Endothelial cell of hepatic sinusoid (primary cell): ENCODE results near the gene FANCE.
"Not testable (repeated sequence)": the region's sequence is repeated elsewhere in the genome, so short reads cannot be mapped to it uniquely, and the experiment has no call there.

Source experiments
- in situ Hi-C: cut with HindIII; loops from 2 replicates; pipeline ENCODE4 v1.10.0; 2017; ENCODE audit warnings: low sequenced_read_pairs

The FANCE gene

DNA sequence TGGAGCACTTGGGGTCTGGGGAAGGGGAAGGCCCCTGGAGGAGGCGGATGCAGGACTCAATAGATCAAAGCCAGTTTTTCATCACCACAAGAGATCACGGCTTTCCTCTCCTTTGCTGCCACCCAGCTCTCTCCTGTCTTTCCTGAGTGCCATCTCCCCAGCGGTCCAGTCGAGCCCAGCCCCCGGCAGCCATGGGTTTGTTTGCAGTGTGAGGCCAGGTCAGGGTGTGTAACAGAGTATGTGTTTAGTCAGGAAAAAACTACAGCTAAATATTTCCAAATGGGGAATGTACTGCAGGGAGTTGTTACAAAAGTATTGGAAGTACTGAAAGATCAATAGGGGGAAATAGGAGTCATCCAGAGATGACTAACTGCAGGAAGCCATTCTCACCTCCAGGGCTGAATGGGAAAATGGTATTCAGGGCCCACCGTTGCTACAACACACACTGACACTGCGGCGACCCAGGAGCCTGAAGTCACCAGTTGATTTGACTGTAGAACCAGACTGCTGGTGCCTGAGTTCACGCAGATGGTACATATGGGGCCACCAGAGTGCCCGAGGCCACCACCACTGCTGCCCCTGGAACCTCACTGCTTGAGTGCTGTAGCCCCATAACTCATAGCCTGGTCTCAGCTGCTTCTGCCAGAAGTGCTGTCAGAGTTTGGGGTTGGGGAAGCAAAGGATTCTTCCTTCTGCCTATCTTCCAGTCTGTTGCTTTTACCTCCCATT lies 23.6 kb upstream of the FANCE start:
- in situ Hi-C loops: loop anchor here (10.0 kb wide), 1 partner anchor 84 kb away; the partner anchor contains the start of gene PPARD

DNA sequence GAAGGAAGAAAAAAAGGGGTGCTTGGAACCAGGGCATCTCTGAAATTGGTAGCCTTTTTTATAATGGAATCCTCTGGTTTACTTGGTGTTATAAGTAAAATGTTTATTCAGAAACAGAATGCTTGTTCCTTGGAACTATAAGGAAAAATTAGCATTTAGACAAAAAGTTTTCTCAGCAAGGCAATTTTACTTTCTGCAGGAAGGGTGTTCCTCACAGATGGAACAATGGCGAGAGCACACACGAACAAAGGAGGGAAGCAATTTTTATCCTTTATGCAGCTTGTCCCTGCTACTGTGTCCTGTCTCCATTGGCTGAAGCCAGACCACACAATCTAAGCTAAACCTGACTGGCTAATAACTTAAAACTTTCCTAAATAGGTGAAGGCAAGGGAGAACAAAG lies 22.7 kb upstream of the FANCE start:
- in situ Hi-C loops: loop anchor here (10.0 kb wide), 1 partner anchor 85 kb away; the partner anchor contains the start of gene PPARD

DNA sequence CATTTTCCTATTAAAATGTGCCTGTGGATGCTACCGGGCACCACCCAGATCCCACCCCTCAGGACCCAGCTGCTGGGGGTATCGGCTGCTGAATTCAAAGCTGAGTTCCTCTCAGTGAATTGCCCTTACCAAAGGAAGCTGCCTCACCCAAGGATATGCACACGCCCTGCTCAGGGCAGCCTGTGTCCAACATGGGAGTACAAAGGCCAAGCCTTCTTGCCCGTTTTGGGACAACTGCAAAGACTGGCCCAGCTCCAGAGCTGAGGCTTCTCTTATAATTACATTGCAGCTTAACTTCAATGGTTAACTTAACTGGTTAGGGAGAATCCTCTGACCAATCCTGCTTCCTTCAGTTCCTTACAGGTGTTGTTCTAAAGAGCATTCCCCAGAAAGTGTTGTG lies 19.8 kb upstream of the FANCE start:
- in situ Hi-C loops: no loop called here

DNA sequence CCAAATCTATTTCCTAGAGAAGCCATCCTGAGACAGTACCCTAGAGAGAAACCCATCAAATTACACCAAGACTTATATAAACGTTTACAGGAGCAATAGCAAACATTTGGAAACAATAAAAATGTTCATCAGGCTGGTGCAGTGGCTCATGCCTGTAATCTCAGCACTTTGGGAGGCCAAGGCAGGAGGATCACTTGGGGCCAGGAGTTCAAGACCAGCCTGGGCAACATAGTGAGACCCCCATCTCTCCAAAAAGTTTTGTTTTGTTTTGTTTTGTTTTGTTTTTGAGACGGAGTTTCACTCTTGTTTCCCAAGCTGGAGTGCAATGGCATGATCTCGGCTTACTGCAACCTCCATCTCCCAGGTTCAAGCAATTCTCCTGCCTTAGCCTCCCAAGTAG lies 19.4 kb upstream of the FANCE start:
- in situ Hi-C loops: not testable (repeated sequence)

DNA sequence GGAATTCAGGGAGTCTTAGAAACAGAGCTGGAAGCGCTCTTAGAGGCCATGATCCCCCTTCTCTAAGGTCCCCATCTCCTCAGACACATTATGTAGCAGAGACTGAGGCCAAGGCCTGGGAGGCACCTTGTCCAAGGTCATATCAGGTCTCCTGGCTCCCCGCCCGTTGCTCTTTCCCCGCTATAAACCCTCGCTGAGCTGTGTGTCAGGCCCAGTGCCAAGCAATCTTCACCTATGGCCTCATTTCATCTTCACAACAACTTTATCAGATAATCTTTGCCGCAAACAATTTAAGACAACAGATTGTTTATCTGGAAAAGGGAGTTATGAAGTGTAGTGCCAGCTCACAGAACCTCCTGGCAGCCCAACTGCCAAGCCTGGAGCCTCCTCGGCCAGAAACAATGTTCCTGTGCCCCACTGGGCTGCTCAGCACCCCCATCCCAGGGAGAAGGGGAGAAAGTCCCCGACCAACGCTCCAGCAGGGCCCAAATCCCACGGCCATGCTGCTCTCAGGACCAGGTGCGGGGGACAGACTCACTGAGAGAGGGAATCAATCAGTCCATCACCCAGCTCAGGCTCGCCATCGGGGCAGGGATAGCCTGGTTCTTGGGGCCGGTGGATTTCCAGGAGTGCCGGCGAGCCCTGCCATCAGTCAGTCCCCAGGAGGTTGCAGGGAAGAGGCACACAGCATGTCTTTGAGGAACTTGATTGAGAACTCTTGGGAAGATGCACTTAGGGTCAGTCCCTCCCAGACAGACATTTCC lies 16.9 kb upstream of the FANCE start:
- in situ Hi-C loops: no loop called here

DNA sequence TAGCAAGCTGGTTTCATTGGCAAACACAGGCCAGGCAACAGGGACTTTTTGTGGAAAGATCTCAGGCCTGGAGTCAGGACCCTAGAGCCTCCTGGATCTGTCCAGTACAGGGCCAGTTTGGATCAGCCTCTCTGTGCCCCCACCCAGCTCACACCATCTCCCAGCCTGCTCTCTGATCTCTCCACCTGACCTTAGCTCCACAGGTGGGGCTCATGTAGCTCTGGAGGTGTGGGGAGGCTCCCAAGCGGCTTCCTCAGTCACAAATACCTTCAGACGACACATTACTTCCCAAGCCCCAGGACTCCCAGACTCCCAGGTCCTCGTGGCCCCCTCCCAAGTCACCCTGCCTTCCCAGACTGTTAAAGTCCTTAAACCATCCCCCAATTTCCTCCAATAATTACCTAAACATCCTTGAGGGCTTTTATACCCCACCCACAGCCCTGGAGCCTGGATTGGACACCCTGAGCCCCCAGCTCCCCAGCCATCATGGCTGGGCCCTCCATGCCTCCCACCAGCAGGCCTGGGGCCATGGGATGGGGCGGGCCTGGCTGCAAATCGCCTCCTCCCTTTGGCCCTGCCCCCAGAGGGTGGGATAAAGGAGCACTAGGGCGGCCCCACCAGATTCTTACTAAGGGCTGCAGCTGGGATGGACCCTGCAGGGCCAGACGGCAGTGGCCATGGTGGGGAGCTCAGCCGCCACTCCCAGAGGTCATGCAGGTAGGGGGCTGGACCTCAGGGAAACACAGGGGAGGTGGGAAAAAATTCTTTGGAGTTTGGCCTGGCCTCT lies 15.9 kb upstream of the FANCE start:
- in situ Hi-C loops: no loop called here

DNA sequence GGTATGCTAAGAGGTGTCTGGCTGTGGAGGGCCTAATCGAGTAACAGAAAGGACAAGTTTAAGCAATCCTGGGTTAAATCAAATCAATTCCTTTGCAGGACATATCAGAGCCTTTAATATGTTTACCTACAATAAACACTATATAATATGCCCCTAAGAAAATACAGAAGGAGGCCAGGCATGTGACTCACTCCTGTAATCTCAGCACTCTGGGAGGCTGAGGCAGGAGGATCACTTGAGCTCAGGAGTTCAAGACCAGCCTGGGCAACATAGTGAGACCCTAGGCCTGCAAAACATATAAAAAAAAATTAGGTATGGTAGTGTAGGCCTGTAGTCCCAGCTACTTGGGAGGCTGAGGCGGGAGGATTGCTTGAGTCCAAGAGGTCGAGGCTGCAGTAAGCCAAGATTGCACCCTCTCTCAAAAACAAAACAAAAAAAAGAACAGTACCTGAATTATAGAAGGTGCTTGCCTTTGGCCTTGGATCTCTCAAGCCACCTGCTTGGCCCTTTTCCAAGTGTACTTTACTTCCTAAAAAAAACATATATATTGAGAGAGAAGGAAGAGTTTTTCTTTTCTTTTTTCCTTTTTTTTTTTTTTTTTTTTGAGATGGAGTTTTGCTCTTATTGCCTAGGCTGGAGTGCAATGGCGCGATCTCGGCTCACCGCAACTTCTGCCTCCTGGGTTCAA lies 13.6 kb upstream of the FANCE start:
- in situ Hi-C loops: not testable (repeated sequence)

DNA sequence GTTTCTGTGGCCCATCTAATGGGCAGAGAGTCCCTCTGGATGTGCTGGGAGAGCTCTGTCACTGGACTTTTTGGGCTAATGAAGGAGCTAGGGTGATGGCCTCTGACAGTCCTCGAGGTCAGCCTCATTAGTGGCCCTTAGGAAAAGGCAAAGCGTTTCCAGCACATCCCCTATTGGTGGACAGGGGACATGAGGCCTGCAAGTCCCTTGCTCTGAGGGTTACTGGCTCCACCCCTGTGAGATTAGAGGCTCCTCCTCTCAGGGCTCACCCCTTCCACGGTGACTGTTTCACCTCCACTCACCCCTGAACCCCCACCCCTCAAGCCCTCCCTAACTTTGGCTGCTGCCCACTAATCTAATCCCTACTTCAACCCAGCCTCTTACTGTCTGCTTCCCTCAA lies 12.8 kb upstream of the FANCE start:
- in situ Hi-C loops: no loop called here

DNA sequence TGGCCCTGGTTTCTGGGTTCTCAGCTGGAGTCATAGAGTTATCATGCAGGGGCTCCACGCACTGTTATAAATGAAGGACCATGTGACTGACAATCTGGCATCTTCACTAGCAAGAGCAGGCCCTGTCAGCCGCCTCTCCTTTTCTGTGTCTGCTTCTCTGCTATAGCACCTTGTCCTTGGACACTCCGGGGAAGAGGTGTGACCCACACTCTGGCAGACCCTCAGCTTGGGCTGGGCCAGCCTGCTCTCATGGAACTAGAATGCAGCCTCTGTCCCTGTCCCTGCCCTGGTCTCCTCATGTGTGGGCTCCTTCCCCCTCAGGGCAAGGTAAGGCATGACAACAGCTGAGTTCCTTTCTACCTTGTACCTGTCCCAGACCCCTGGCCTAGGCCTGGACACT lies 10.9 kb upstream of the FANCE start:
- in situ Hi-C loops: loop anchor here (5.0 kb wide), 1 partner anchor 164 kb away; no protein-coding TSS in a partner anchor

DNA sequence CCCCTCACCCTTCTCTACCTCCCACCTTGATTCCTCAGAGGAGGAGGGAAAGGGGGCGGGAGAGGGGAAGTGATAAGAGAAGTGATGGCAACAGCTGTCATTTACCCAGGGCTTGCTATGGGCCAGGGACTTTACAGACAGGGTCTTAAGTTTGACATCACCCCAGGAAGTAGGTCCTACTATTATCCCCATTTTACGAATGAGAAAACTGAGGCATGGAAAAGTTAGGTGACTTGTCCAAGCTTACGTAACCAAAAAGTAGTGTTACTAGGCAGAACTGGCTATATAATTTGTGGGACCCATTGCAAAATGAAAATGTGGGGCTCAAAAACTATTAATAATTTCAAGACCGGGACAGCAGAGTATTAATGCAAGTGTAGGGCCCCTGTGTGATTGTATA lies 10.5 kb upstream of the FANCE start:
- in situ Hi-C loops: loop anchor here (5.0 kb wide), 1 partner anchor 164 kb away; no protein-coding TSS in a partner anchor

DNA sequence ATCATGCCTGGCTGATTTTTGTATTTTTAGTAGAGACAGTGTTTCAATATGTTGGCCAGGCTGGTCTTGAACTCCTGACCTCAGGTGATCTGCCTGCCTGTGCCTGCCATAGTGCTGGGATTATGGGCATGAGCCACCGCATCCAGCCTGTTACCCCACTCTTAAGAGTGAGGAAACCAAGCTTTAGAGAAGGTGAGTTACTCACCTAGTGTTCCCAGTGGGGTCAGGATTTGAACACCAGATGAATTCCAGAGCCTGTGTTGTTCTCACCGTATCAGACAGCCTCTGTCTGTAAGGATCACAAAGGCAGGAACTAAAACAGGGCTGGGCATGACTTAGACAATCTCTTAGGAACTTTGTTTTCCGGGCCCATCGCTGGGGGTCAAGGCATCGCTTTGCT lies 9.4 kb upstream of the FANCE start:
- in situ Hi-C loops: loop anchor here (5.0 kb wide), 1 partner anchor 165 kb away; no protein-coding TSS in a partner anchor

DNA sequence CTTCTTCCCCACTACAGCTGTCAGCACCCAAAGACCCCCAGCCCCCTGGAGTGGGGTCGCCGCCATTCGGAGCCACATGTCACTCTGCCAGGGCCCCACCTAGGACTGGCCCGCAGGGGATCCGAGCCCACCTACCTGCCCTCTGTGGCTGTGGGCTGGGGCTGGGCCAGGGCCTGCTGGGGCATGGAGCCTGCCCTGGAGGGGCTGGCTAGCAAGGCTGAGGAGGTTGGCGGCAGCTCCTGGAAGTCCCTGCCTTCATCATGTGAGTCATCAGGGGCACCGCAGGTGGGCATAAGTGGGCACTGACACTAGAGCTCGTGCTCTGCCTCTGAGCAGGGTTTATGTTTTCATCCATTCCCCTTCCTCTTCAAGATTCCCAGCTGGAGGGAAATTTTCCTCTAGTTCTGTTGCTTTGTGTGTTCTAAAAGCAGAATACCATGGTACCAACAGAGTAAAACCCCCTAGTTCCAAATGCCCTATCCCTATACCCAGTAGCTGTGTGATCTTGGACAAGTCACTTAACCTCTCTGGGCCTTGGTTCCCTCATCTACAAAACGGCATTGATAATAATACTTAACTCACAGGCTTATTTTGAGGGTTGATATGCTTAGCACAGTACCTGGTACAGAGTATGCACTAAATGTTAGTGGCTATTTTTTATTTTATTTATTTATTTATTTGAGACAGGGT lies 8.7 kb upstream of the FANCE start:
- in situ Hi-C loops: loop anchor here (5.0 kb wide), 1 partner anchor 166 kb away; no protein-coding TSS in a partner anchor

DNA sequence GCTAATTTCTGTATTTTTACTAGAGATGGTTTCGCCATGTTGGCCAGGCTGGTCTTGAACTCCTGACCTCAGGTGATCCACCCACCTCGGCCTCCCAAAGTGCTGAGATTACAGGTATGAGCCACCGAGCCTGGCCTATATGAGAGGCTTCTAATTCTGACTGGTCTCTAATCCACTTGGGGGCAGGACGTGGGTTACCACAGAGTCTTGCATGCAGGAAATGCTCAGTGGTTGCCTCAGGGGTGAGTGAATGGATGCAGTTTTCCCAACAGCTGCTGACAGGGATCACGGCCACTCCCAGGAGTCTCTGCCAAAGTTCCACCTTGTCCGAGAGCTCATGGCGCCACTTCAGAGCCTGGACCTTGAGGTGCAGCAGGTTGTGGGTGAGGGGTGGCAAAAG lies 6.4 kb upstream of the FANCE start:
- in situ Hi-C loops: no loop called here

DNA sequence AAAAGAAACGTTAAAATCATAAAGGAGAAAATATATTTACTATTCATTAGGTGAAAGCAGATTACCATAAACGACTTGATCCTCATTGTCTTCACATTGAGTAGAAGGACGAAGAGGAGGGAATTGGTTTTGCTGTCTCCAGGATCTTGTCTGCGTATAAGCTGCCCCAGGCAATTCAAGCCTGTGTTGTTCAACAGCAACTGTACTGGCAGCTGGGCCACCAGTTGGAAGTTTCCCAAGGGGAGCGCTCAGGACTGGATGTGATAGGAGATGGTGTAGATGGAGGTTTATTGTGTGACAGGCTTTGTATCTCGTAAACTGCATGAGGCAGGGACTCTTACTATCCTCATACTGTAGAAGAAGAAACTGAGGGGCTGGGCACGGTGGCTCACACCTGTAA lies 3.9 kb upstream of the FANCE start:
- in situ Hi-C loops: no loop called here

DNA sequence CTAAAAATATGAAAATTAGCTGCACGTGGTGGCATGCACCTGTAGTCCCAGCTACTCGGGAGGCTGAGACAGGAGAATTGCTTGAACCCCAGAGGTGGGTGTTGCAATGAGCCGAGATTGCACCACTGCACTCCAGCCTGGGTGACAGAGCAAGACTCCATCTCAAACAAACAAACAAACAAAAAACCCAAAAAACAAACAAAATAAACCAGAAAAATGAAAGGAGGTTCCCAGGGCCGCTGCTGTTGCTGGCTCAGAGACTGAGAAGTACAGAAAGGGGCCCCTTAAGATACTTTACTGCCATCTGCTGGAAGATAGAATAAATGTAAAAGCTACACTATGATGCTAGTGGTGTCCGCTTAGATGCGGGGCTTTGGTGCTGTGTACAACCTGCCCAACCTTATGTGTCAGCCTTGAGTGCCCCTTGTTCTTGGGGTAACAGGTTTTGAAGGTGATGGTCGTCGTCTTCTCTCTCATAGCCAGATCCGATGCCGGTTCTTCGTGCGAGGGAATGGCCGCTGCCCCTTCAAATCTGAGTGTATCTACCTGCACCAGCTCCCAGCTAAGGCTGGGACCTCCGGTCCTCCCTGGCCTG lies 2.8 kb upstream of the FANCE start:
- in situ Hi-C loops: no loop called here

DNA sequence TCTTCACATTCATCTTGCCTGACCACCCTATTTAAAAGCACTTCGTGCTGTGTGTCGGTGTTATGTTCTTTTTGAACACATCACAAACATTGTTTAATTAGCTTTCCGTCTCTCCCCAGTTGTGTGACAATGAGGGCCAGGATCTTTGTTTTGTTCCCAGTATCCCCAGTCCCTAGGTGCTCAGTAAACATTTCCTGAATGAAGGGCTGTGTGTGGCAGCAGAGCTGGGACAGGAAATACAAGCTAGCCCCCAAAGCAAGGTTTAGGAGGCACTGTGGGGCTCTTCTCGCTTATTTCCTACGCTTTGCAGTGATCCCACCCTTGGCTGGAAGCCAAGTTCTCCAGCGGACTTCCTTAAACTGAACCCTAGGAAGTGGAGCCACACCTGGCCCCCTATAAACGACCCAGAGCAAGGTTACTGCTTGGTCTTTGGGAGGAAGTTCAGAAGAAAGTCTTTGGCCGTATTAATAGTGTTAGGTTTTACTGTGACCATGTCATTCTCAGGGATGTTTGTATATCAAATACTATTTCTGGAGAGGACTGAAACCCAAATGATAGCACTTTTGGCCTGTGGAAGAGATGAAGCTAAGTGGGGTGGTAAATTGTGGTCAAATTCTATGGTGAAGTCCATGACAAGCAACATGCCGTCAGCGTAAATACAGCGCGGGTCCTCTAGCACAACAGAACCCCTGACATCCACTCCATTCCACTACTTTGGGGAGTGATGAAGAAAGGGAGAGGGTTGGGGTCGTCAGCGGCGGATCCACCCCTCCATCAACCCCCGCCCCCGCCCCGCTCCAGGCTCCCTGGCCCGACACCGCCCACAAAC lies 570 bp upstream of the FANCE start:
- in situ Hi-C loops: no loop called here

DNA sequence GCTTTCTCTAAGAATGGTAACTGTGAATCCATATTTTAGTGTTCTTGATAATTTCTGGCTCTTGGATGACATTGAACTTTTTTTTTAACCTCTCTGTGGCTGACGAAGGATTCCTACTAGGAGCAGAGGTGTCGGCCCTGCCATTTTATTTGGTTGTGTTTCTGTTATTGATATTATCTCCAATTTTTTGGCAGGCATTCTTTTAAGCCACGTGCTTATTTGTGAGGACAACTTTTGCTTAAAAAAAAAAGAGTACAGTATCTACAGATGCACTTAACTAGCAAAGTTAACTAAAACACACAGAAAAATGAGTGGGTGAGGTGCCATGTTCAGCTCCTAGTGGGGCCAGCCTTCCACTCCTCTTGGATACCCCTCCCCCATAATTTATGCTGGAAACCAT lies 1.1 kb downstream of the FANCE start:
- in situ Hi-C loops: no loop called here

DNA sequence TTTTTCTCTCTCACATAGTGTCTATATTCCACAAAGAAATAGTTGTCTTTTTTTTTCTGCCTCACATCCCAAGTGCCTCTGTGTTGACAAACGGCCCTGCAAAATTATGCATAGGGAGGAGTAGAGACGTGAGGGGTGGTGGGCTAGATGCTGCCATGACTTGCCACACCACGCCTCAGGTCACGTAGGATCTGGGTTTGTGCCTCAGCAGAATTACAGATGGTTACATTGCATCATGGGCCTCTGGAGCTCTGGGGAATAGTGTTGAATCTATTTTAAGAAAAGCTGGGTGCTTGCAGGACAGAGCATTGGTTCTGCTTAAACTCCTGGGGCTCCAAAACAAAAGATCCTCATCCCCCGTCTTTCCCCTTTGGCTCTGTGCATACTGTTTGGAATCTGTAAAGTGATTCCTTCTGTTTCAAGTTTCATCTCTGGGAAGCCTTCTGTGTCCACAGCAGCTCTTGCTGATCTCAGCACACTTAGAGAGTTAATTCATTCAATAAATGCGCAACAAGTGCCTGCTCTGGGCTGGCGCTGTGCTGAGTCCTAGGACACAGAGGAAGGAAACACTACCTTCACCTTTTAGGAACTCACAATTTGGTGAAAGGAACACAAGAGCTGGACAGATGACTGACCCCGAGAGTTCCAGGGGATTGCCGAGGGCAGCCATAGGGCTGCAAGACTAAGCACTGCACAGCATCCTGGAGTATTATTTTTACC lies 2.4 kb downstream of the FANCE start:
- in situ Hi-C loops: no loop called here
